GM12875 (cell line): Measurements from ENCODE around the gene MPPED2.

Experiments used
- H3K4me3 ChIP-seq: one replicate; pipeline ENCODE4 v1.5.1; 2011; ENCODE audit warnings: low read depth, low read length, control low read depth
- CTCF ChIP-seq: IDR thresholded peaks from 2 replicates; pipeline ENCODE4 v1.5.1; 2011; ENCODE audit warnings: low read depth, mild to moderate bottlenecking, control low read depth, inconsistent platforms, low read length, moderate library complexity, borderline replicate concordance; ENCODE audit not compliant: insufficient read depth

The MPPED2 gene

GRCh38 chr11:30578406-30578805 lies 7.7 kb downstream of the MPPED2 start:
- no peak for TF ChIP-seq CTCF
- H3K4me3 ChIP-seq: no peak overlapping the region

GRCh38 chr11:30573951-30574350 lies 12.2 kb downstream of the MPPED2 start:
- no peak overlapping the region for H3K4me3 ChIP-seq
- no peak for TF ChIP-seq CTCF

GRCh38 chr11:30568931-30569330 lies 17.2 kb downstream of the MPPED2 start:
- TF ChIP-seq CTCF: no peak
- H3K4me3 ChIP-seq: no peak overlapping the region

GRCh38 chr11:30567644-30568043 lies 18.5 kb downstream of the MPPED2 start:
- no peak for TF ChIP-seq CTCF
- no peak overlapping the region for H3K4me3 ChIP-seq

- no peak for TF ChIP-seq CTCF
- H3K4me3 ChIP-seq: no peak overlapping the region
These were observed 19.0 kb downstream of the MPPED2 start for GRCh38 chr11:30567120-30567519.

GRCh38 chr11:30566482-30566881 lies 19.7 kb downstream of the MPPED2 start:
- no peak for TF ChIP-seq CTCF
- H3K4me3 ChIP-seq: no peak overlapping the region

- no peak for TF ChIP-seq CTCF
These were observed 21.1 kb downstream of the MPPED2 start for GRCh38 chr11:30565027-30565426.

More at GRCh38 chr11:30565027-30565426, 21.1 kb downstream of the MPPED2 start:
- no peak overlapping the region for H3K4me3 ChIP-seq
